IMR-90 (cell line): ENCODE data around the gene KRTAP3-2. TPM values are rescaled to one million over a fixed set of nuclear protein-coding genes. Genes with fewer than 3 reads are reported as not detected.

Experiments used
- ATAC-seq: fragments of 200-7000 bp; cut with Tn5 transposase; 2 replicates; pipeline ENCODE4 v1.9.1; 2020; ENCODE audit warnings: low read depth, mild to moderate bottlenecking, moderate library complexity
- BruUV-seq: library from RNA; stranded (reverse); fragments of 400-500 nt; replicated peaks from 2 replicates; lab custom pipeline; 2021; lab: Mats Ljungman, UMichigan
- CTCF ChIA-PET: fragments of 300-600 bp; formaldehyde crosslinking; extraction: SDS; loops from one replicate; lab custom pipeline; 2021; ENCODE audit warnings: antibody characterized with exemption; lab: Yijun Ruan, JAX
- POLR2A ChIA-PET: fragments of 300-600 bp; sonication (Branson Sonifier 250); formaldehyde crosslinking; loops from one replicate; lab custom pipeline; 2022; ENCODE audit warnings: antibody characterized with exemption; ENCODE audit not compliant: unreplicated experiment; lab: Charles Lee
- DNase-seq: peaks from one replicate; pipeline ENCODE4 v3.0.0; 2013
- H2AFZ ChIP-seq: replicated peaks from 2 replicates; pipeline ENCODE3; 2013; ENCODE audit warnings: low read length, mild to moderate bottlenecking; ENCODE audit not compliant: poor library complexity
- H2AK5ac ChIP-seq: 2 replicates; pipeline ENCODE4 v1.6.1; 2013; ENCODE audit warnings: low read depth, low read length, inconsistent platforms
- H2AK9ac ChIP-seq: replicated peaks from 2 replicates; pipeline ENCODE3; 2013; ENCODE audit warnings: mild to moderate bottlenecking, low read depth, low read length, moderate library complexity; ENCODE audit not compliant: poor library complexity
- H2BK120ac ChIP-seq: 2 replicates; pipeline ENCODE4 v1.6.1; 2013; ENCODE audit warnings: low read depth, low read length, inconsistent platforms
- H2BK15ac ChIP-seq: 3 replicates; pipeline ENCODE4 v1.6.1; 2013; ENCODE audit warnings: low read depth, low read length, inconsistent platforms
- H2BK20ac ChIP-seq: 2 replicates; pipeline ENCODE4 v1.6.1; 2013; ENCODE audit warnings: low read depth, mild to moderate bottlenecking, inconsistent platforms, low read length, moderate library complexity
- H2BK5ac ChIP-seq: 2 replicates; pipeline ENCODE4 v1.6.1; 2013; ENCODE audit warnings: mild to moderate bottlenecking, low read depth, low read length, inconsistent platforms; ENCODE audit not compliant: poor library complexity, severe bottlenecking
- H3K14ac ChIP-seq: replicated peaks from 2 replicates; pipeline ENCODE4 v1.6.1; 2013; ENCODE audit warnings: low read depth, low read length, inconsistent platforms
- H3K18ac ChIP-seq: 2 replicates; pipeline ENCODE4 v1.6.1; 2013; ENCODE audit warnings: low read depth, low read length, control low read depth
- H3K23ac ChIP-seq: 2 replicates; pipeline ENCODE4 v1.6.1; 2013; ENCODE audit warnings: low read depth, low read length, inconsistent platforms
- H3K27ac ChIP-seq: 2 replicates; pipeline ENCODE4 v1.5.1; 2013; ENCODE audit warnings: mild to moderate bottlenecking, control low read depth, low read length; ENCODE audit not compliant: insufficient read depth
- H3K27me3 ChIP-seq: 2 replicates; pipeline ENCODE4 v1.6.1; 2013; ENCODE audit warnings: low read length; ENCODE audit not compliant: control insufficient read depth, insufficient read depth
- H3K36me3 ChIP-seq: 2 replicates; pipeline ENCODE4 v1.6.1; 2013; ENCODE audit warnings: low read length, mixed read lengths; ENCODE audit not compliant: control insufficient read depth, insufficient read depth
- H3K4ac ChIP-seq: 2 replicates; pipeline ENCODE4 v1.6.1; 2013; ENCODE audit warnings: low read depth, low read length, inconsistent platforms
- H3K4me1 ChIP-seq: 2 replicates; pipeline ENCODE4 v1.6.1; 2013; ENCODE audit warnings: low read length, mixed read lengths; ENCODE audit not compliant: control insufficient read depth, insufficient read depth
- H3K4me2 ChIP-seq: 2 replicates; pipeline ENCODE4 v1.6.1; 2013; ENCODE audit warnings: low read depth, mild to moderate bottlenecking, control low read depth, low read length, moderate library complexity
- H3K4me3 ChIP-seq: 2 replicates; pipeline ENCODE4 v1.5.1; 2013; ENCODE audit warnings: low read depth, mild to moderate bottlenecking, control low read depth, low read length, moderate library complexity; ENCODE audit not compliant: insufficient read depth
- H3K56ac ChIP-seq: 2 replicates; pipeline ENCODE4 v1.6.1; 2013; ENCODE audit warnings: low read length, inconsistent platforms; ENCODE audit not compliant: insufficient read depth; ENCODE audit errors: extremely low read depth
- H3K79me1 ChIP-seq, 2 experiments: 2 replicates each; pipeline ENCODE4 v1.6.1; 2013; ENCODE audit warnings: low read length in 2 of 2, inconsistent platforms in 1 of 2, low read depth in 1 of 2
- H3K9ac ChIP-seq: 2 replicates; pipeline ENCODE4 v1.6.1; 2013; ENCODE audit warnings: low read depth, low read length, control low read depth
- H3K9me1 ChIP-seq: 2 replicates; pipeline ENCODE4 v1.6.1; 2013; ENCODE audit warnings: low read length, inconsistent platforms; ENCODE audit not compliant: insufficient read depth
- H3K9me3 ChIP-seq: 2 replicates; pipeline ENCODE4 v1.6.1; 2013; ENCODE audit warnings: low read length; ENCODE audit not compliant: control insufficient read depth, insufficient read depth
- H4K20me1 ChIP-seq: 2 replicates; pipeline ENCODE4 v1.6.1; 2013; ENCODE audit warnings: low read length, inconsistent platforms; ENCODE audit not compliant: insufficient read depth
- H4K5ac ChIP-seq: 2 replicates; pipeline ENCODE4 v1.6.1; 2013; ENCODE audit warnings: mild to moderate bottlenecking, low read depth, low read length, control low read depth
- H4K8ac ChIP-seq, 2 experiments: 2 replicates each; pipeline ENCODE4 v1.6.1; 2013; ENCODE audit warnings: low read depth in 2 of 2, low read length in 2 of 2, control low read depth in 1 of 2, inconsistent platforms in 1 of 2
- H4K91ac ChIP-seq: 2 replicates; pipeline ENCODE4 v1.6.1; 2013; ENCODE audit warnings: low read depth, low read length, inconsistent platforms; ENCODE audit not compliant: insufficient read depth
- BHLHE40 ChIP-seq: fragments of 150-350 bp; IDR thresholded peaks from 2 replicates; pipeline ENCODE4 v1.6.1; 2016; ENCODE audit warnings: mild to moderate bottlenecking, low read depth, low read length
- CEBPB ChIP-seq: IDR thresholded peaks from 2 replicates; pipeline ENCODE4 v1.6.1; 2012; ENCODE audit warnings: low read depth, low read length, improper control_type of control experiment
- CHD1 ChIP-seq: IDR thresholded peaks from 2 replicates; pipeline ENCODE4 v1.6.1; 2012; ENCODE audit warnings: low read depth, low read length, improper control_type of control experiment
- FOS ChIP-seq: fragments of 150-350 bp; IDR thresholded peaks from 2 replicates; pipeline ENCODE4 v1.6.1; 2016; ENCODE audit warnings: low read depth, low read length
- MAFK ChIP-seq: IDR thresholded peaks from 2 replicates; pipeline ENCODE4 v1.6.1; 2012; ENCODE audit warnings: low read depth, low read length, improper control_type of control experiment
- MAZ ChIP-seq: IDR thresholded peaks from 2 replicates; pipeline ENCODE4 v1.6.1; 2012; ENCODE audit warnings: low read depth, mild to moderate bottlenecking, low read length, improper control_type of control experiment, moderate library complexity, borderline replicate concordance
- MXI1 ChIP-seq: IDR thresholded peaks from 2 replicates; pipeline ENCODE4 v1.6.1; 2012; ENCODE audit warnings: low read depth, mild to moderate bottlenecking, low read length, moderate library complexity, borderline replicate concordance
- NFE2L2 ChIP-seq: fragments of 150-350 bp; IDR thresholded peaks from 2 replicates; pipeline ENCODE4 v1.6.1; 2016; ENCODE audit warnings: low read depth, mild to moderate bottlenecking, low read length
- RCOR1 ChIP-seq: IDR thresholded peaks from 2 replicates; pipeline ENCODE4 v1.6.1; 2012; ENCODE audit warnings: mild to moderate bottlenecking, low read length, improper control_type of control experiment; ENCODE audit not compliant: insufficient replicate concordance
- RFX5 ChIP-seq: IDR thresholded peaks from 2 replicates; pipeline ENCODE4 v1.8.0; 2012; ENCODE audit warnings: low read depth, mild to moderate bottlenecking, low read length, moderate library complexity
- WGBS, 2 experiments: methylation state at CpG; one replicate each; pipeline versions ENCODE4 v1.1.5 to v1.1.7; 2013; ENCODE audit warnings: missing lambda C conversion rate in 2 of 2; ENCODE audit not compliant: insufficient read length in 1 of 2; ENCODE audit errors: extremely low coverage in 2 of 2; 5-methylcytosine and 5-hydroxymethylcytosine counted together
- dilution Hi-C: fragments of 300-500 bp; cut with HindIII; formaldehyde crosslinking; loops from one replicate; pipeline ENCODE4 v1.14.3; 2018; ENCODE audit warnings: low sequenced_read_pairs; ENCODE audit not compliant: unreplicated experiment
- in situ Hi-C: fragments of 300-500 bp; cut with MboI; formaldehyde crosslinking; loops from 3 replicates; pipeline ENCODE4 v1.14.3; 2019; ENCODE audit warnings: low sequenced_read_pairs, inconsistent platforms, mixed read lengths
- intact Hi-C: fragments of 100-400 bp; cut with micrococcal nuclease; formaldehyde crosslinking; loops from 2 replicates; pipeline ENCODE4 v1.10.0; 2022
- polyA plus RNA-seq, 3 experiments: library from polyadenylated mRNA; depleted of rRNA; stranded (reverse); fragments of >200 nt; gene quantifications; 2 replicates each; pipeline ENCODE4 v1.2.3, GENCODE V29; 2012; ENCODE audit warnings: low replicate concordance in 1 of 3
- total RNA-seq: library from RNA; depleted of rRNA; stranded (reverse); fragments of >200 nt; gene quantifications from 2 replicates; pipeline ENCODE4 v1.2.3, GENCODE V29; 2012
- TF ChIP-seq, protein P1 (sequence below): conservative IDR thresholded peaks from 2 replicates; pipeline ENCODE4 v1.5.1; 2012; ENCODE audit warnings: mild to moderate bottlenecking, low read depth, low read length, improper control_type of control experiment
- TF ChIP-seq, protein P2 (sequence below): fragments of 150-350 bp; IDR thresholded peaks from 2 replicates; pipeline ENCODE4 v1.6.1; 2017; ENCODE audit warnings: mild to moderate bottlenecking, antibody characterized with exemption, low read length, low read depth

Gene KRTAP3-2
- total and polyA plus RNA-seq, 2 of the 4 experiments (the other 2 are of a cell fraction), result not detected

DNA sequence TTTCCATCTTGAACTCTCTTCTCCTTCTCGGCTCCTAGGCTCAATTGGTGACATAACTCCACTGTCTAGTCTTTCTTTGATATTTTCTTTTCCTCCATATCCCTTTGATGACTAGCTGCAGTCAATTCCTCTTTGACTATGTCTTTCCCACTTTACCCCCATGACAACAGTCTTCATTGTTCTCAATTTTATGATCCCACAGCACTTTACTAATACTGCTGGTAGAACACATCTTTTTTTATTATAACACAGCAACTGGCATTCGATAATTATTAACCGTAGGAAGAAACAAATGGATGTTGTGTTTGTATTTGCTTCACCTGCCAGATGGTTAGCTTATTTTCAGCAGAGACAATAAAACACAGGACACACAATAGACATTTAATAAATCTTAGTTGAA lies 7.0 kb downstream of the KRTAP3-2 start:
- Histone ChIP-seq H3K36me3 (no peaks in the 10 kb centered on the region), H3K4ac (no peak overlapping the region), H4K8ac (no peak overlapping the region), H3K18ac (no peak overlapping the region), H3K56ac (no peak overlapping the region), H2BK120ac (no peak overlapping the region), H4K5ac (no peak overlapping the region), H3K27me3 (no peaks in the 10 kb centered on the region), H2AFZ (no peak overlapping the region), H3K23ac (no peak overlapping the region), H3K14ac (no peak overlapping the region), H3K9me3 (no peaks in the 10 kb centered on the region), H2AK5ac (no peak overlapping the region), H2BK5ac (no peak overlapping the region), H3K4me1 (no peaks in the 10 kb centered on the region), H4K91ac (no peak overlapping the region), H2BK15ac (no peak overlapping the region), H3K4me3 (no peak overlapping the region), H2BK20ac (no peak overlapping the region), H3K9me1 (no peaks in the 10 kb centered on the region), H4K20me1 (no peaks in the 10 kb centered on the region), H3K27ac (no peak overlapping the region), H3K9ac (no peak overlapping the region), H3K4me2 (no peak overlapping the region), H3K79me1 (no peaks in the 10 kb centered on the region), H2AK9ac (no peak overlapping the region)
- intact Hi-C loops (no loop called here), dilution Hi-C loops (no loop called here), in situ Hi-C loops (no loop called here)
- no peak for DNase-seq
- WGBS, 2 experiments, result 83% methylated on average over 1 of the region's 3 CpGs; no CpG with 5 or more reads in 1 of the 2 experiments
- ChIA-PET CTCF (no interaction called here), POLR2A (no interaction called here)
- BruUV-seq, result no TSS peak
- ATAC-seq, result no peak
- TF ChIP-seq CHD1 (no peak), NFE2L2 (no peak), CEBPB (no peak), MXI1 (no peak), BHLHE40 (no peak), FOS (no peak), RFX5 (no peak), MAFK (no peak), RCOR1 (no peak), MAZ (no peak)
- TF ChIP-seq, protein P1, sequence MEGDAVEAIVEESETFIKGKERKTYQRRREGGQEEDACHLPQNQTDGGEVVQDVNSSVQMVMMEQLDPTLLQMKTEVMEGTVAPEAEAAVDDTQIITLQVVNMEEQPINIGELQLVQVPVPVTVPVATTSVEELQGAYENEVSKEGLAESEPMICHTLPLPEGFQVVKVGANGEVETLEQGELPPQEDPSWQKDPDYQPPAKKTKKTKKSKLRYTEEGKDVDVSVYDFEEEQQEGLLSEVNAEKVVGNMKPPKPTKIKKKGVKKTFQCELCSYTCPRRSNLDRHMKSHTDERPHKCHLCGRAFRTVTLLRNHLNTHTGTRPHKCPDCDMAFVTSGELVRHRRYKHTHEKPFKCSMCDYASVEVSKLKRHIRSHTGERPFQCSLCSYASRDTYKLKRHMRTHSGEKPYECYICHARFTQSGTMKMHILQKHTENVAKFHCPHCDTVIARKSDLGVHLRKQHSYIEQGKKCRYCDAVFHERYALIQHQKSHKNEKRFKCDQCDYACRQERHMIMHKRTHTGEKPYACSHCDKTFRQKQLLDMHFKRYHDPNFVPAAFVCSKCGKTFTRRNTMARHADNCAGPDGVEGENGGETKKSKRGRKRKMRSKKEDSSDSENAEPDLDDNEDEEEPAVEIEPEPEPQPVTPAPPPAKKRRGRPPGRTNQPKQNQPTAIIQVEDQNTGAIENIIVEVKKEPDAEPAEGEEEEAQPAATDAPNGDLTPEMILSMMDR, result no peak
- TF ChIP-seq, protein P2, sequence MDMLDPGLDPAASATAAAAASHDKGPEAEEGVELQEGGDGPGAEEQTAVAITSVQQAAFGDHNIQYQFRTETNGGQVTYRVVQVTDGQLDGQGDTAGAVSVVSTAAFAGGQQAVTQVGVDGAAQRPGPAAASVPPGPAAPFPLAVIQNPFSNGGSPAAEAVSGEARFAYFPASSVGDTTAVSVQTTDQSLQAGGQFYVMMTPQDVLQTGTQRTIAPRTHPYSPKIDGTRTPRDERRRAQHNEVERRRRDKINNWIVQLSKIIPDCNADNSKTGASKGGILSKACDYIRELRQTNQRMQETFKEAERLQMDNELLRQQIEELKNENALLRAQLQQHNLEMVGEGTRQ, result no peak
